Keratinocyte (primary cell): ENCODE results near the gene ACO2. TPM values are rescaled to one million over a fixed set of nuclear protein-coding genes. Genes with fewer than 3 reads are reported as not detected.

Experiments
- DNase-seq: peaks from one replicate; pipeline ENCODE4 v3.0.0-alpha.2; 2011; ENCODE audit warnings: low read depth, missing footprints, low spot score
- FAIRE-seq: peaks from 2 replicates; lab custom pipeline; 2011; peaks lifted over from hg19 to GRCh38; lab: Jason Lieb, UNC
- H2AFZ ChIP-seq: 2 replicates; pipeline ENCODE4 v1.6.0; 2012; ENCODE audit warnings: low read length, control low read depth, inconsistent platforms; ENCODE audit not compliant: control insufficient read depth
- H3K27ac ChIP-seq: 2 replicates; pipeline ENCODE4 v1.5.1; 2011; ENCODE audit warnings: low read length; ENCODE audit not compliant: control insufficient read depth, insufficient read depth
- H3K27me3 ChIP-seq: 3 replicates; pipeline ENCODE4 v1.6.0; 2011; ENCODE audit warnings: low read length; ENCODE audit not compliant: control insufficient read depth, insufficient read depth; ENCODE audit errors: extremely low read depth
- H3K36me3 ChIP-seq, 2 experiments: 2 replicates in 1 of 2; 3 replicates in 1 of 2; pipeline ENCODE4 v1.5.1; 2011; ENCODE audit warnings: low read length in 2 of 2, mild to moderate bottlenecking in 1 of 2; ENCODE audit not compliant: control insufficient read depth in 2 of 2, insufficient read depth in 2 of 2; ENCODE audit errors: extremely low read depth in 1 of 2
- H3K4me1 ChIP-seq: 3 replicates; pipeline ENCODE4 v1.5.1; 2011; ENCODE audit warnings: low read length; ENCODE audit not compliant: control insufficient read depth, insufficient read depth; ENCODE audit errors: extremely low read depth
- H3K4me2 ChIP-seq: 3 replicates; pipeline ENCODE4 v1.6.0; 2011; ENCODE audit warnings: low read depth, low read length; ENCODE audit not compliant: control insufficient read depth, insufficient read depth; ENCODE audit errors: extremely low read depth
- H3K4me3 ChIP-seq, 3 experiments: fragments of 200-600 bp in 1 of 3; sonication (generic) in 1 of 3; 2 replicates in 2 of 3; 3 replicates in 1 of 3; pipeline ENCODE4 v1.5.1; 2011 to 2016; ENCODE audit warnings: low read length in 3 of 3, mild to moderate bottlenecking in 3 of 3, control low read depth in 2 of 3, inconsistent platforms in 1 of 3, low read depth in 1 of 3, mixed read lengths in 1 of 3, mixed run types in 1 of 3, moderate library complexity in 1 of 3; ENCODE audit not compliant: control insufficient read depth in 2 of 3, insufficient read depth in 2 of 3; ENCODE audit errors: extremely low read depth in 1 of 3
- H3K79me2 ChIP-seq: 2 replicates; pipeline ENCODE4 v1.6.0; 2012; ENCODE audit warnings: low read length; ENCODE audit not compliant: control insufficient read depth, insufficient read depth
- H3K9ac ChIP-seq: 3 replicates; pipeline ENCODE4 v1.6.0; 2011; ENCODE audit warnings: low read length; ENCODE audit not compliant: control insufficient read depth, insufficient read depth; ENCODE audit errors: extremely low read depth
- H3K9me1 ChIP-seq: 3 replicates; pipeline ENCODE4 v1.6.0; 2011; ENCODE audit warnings: low read length; ENCODE audit not compliant: control insufficient read depth, insufficient read depth; ENCODE audit errors: extremely low read depth
- H3K9me3 ChIP-seq: 2 replicates; pipeline ENCODE4 v1.5.1; 2012; ENCODE audit warnings: low read depth, low read length; ENCODE audit not compliant: control insufficient read depth
- H4K20me1 ChIP-seq: 3 replicates; pipeline ENCODE4 v1.6.0; 2011; ENCODE audit warnings: low read length; ENCODE audit not compliant: control insufficient read depth, insufficient read depth; ENCODE audit errors: extremely low read depth
- CTCF ChIP-seq, 3 experiments: IDR thresholded peaks in 1 of 3; conservative IDR thresholded peaks in 1 of 3; optimal IDR thresholded peaks in 1 of 3; 2 replicates in 2 of 3; 3 replicates in 1 of 3; pipeline versions ENCODE3 to v1.5.1; 2011; ENCODE audit warnings: low read length in 3 of 3, mild to moderate bottlenecking in 3 of 3, moderate library complexity in 2 of 3, control low read depth in 1 of 3, inconsistent platforms in 1 of 3; ENCODE audit not compliant: insufficient read depth in 2 of 3; ENCODE audit errors: extremely low read depth in 1 of 3
- EZH2 ChIP-seq: IDR thresholded peaks from one replicate; pipeline ENCODE4 v1.6.1; 2012; ENCODE audit warnings: inconsistent platforms, mild to moderate bottlenecking, low read length, moderate library complexity
- dilution Hi-C: fragments of 300-500 bp; cut with MboI; formaldehyde crosslinking; loops from one replicate; pipeline ENCODE4 v1.7.0; 2020; ENCODE audit warnings: low sequenced_read_pairs; ENCODE audit not compliant: extremely low pct_ligation_motif_present
- polyA plus RNA-seq, 5 experiments: library from polyadenylated mRNA; depleted of rRNA in 3 of 5; stranded (reverse) in 3 of 5; stranded (forward) in 1 of 5; unstranded in 1 of 5; fragments of >200 nt; gene quantifications; 1 replicate in 1 of 5; 2 replicates in 3 of 5; 3 replicates in 1 of 5; pipeline versions ENCODE4 v1.2.1 to v1.2.3, GENCODE V29; 2011 to 2012; ENCODE audit warnings: missing spikeins in 2 of 5, low read depth in 1 of 5, low replicate concordance in 1 of 5

Gene ACO2
- polyA plus RNA-seq, 1 donor (not counting 4 experiments of a cell fraction or from before 2014, with no cell fraction given) = 37.2 TPM

GRCh38 chr22:41574847-41575381 lies 106.0 kb downstream of the ACO2 start:
- Histone ChIP-seq H4K20me1 (peaks cover 4% of the 10 kb centered on the region), H3K9me1 (peaks cover 2% of the 10 kb centered on the region), H3K27me3 (no peaks in the 10 kb centered on the region), H3K4me3 (no peak overlapping the region), H2AFZ (no peak overlapping the region), H3K79me2 (no peaks in the 10 kb centered on the region), H3K36me3 (peaks cover 21 to 33% of the 10 kb centered on the region in 2 experiments), H3K9ac (no peak overlapping the region), H3K27ac (no peak overlapping the region), H3K4me1 (no peaks in the 10 kb centered on the region), H3K4me2 (no peak overlapping the region), H3K9me3 (no peaks in the 10 kb centered on the region)
- dilution Hi-C loops = no loop called here
- FAIRE-seq (no peak), DNase-seq (no peak)
- no peak for TF ChIP-seq EZH2
- no peak for TF ChIP-seq CTCF (optimal IDR thresholded peaks at IDR 0.05 in 1 of 3, IDR thresholded peaks at IDR 0.05 in 1 of 3, conservative IDR thresholded peaks at IDR 0.05 in 1 of 3; ENCODE audit: extremely low read depth in 1 of 3, insufficient read depth in 2 of 3, low read length in 3 of 3)

GRCh38 chr22:41575533-41575932 lies 106.6 kb downstream of the ACO2 start:
- no peaks in the 10 kb centered on the region for H3K9me3 ChIP-seq
- FAIRE-seq (no peak), DNase-seq (no peak)
- H3K79me2 ChIP-seq = no peaks in the 10 kb centered on the region
- no peak overlapping the region for H3K9ac ChIP-seq
- no peaks in the 10 kb centered on the region for H3K9me1 ChIP-seq
- no peak overlapping the region for H3K4me2 ChIP-seq
- H4K20me1 ChIP-seq = peaks cover 4% of the 10 kb centered on the region
- no peak overlapping the region for H2AFZ ChIP-seq
- dilution Hi-C loops = no loop called here
- no peaks in the 10 kb centered on the region for H3K27me3 ChIP-seq
- no peak overlapping the region for H3K27ac ChIP-seq
- H3K4me3 ChIP-seq = no peak overlapping the region
- TF ChIP-seq CTCF (optimal IDR thresholded peaks at IDR 0.05 in 1 of 3, IDR thresholded peaks at IDR 0.05 in 1 of 3, conservative IDR thresholded peaks at IDR 0.05 in 1 of 3; ENCODE audit: extremely low read depth in 1 of 3, insufficient read depth in 2 of 3, low read length in 3 of 3) (no peak), EZH2 (no peak)
- peaks cover 24 to 36% of the 10 kb centered on the region in 2 experiments for H3K36me3 ChIP-seq
- H3K4me1 ChIP-seq = no peaks in the 10 kb centered on the region
